HepG2 (cell line): Measurements from ENCODE around the gene CACNA1D. TPM values are rescaled to one million over a fixed set of nuclear protein-coding genes. Genes with fewer than 3 reads are reported as not detected.

Experiments used
- BRD4 ChIP-seq: sonication (generic); formaldehyde crosslinking; IDR thresholded peaks from 2 replicates; pipeline ENCODE4 v1.4.0; 2020; ENCODE audit warnings: missing genetic modification reagents
- EP300 ChIP-seq, 3 experiments: sonication (generic) in 1 of 3; formaldehyde crosslinking in 1 of 3; IDR thresholded peaks; 2 replicates each; pipeline versions ENCODE4 v1.5.1 to v1.6.1; 2011 to 2020; ENCODE audit warnings: low read depth in 2 of 3, low read length in 2 of 3, borderline replicate concordance in 1 of 3, improper control_type of control experiment in 1 of 3, mild to moderate bottlenecking in 1 of 3, missing genetic modification reagents in 1 of 3, moderate library complexity in 1 of 3
- FOSL1 ChIP-seq: sonication (generic); formaldehyde crosslinking; IDR thresholded peaks from 2 replicates; pipeline ENCODE4 v1.9.0; 2021; ENCODE audit warnings: missing genetic modification reagents, borderline replicate concordance
- GMEB2 ChIP-seq: IDR thresholded peaks from 2 replicates; pipeline ENCODE4 v1.6.1; 2016; ENCODE audit warnings: missing biosample characterization, missing genetic modification reagents, low read depth
- IKZF4 ChIP-seq: sonication (generic); formaldehyde crosslinking; IDR thresholded peaks from 2 replicates; pipeline ENCODE4 v1.5.1; 2020; ENCODE audit warnings: borderline replicate concordance, mild to moderate bottlenecking, low read depth, missing genetic modification reagents; ENCODE audit errors: not compliant biosample characterization
- LRRFIP1 ChIP-seq: sonication (generic); formaldehyde crosslinking; conservative IDR thresholded peaks from 2 replicates; pipeline ENCODE4 v1.4.0; 2020; ENCODE audit warnings: missing genetic modification reagents
- MATR3 ChIP-seq: sonication (generic); formaldehyde crosslinking; IDR thresholded peaks from 2 replicates; pipeline ENCODE4 v1.4.0; 2020; ENCODE audit warnings: missing genetic modification reagents
- SOX6 ChIP-seq, 2 experiments: fragments of 450-650 bp in 1 of 2; sonication (generic) in 1 of 2; formaldehyde crosslinking in 1 of 2; IDR thresholded peaks; 2 replicates each; pipeline versions ENCODE4 v1.4.0 to v1.6.1; 2017 to 2020; ENCODE audit warnings: antibody characterized with exemption in 1 of 2, mild to moderate bottlenecking in 1 of 2, missing genetic modification reagents in 1 of 2
- STAT5B ChIP-seq: sonication (generic); formaldehyde crosslinking; IDR thresholded peaks from 2 replicates; pipeline ENCODE4 v1.4.0; 2020; ENCODE audit warnings: missing genetic modification reagents
- ZBTB2 ChIP-seq: sonication (generic); formaldehyde crosslinking; IDR thresholded peaks from 2 replicates; pipeline ENCODE4 v1.8.0; 2022; ENCODE audit warnings: low read depth, missing genetic modification reagents
- ZBTB3 ChIP-seq: sonication (generic); formaldehyde crosslinking; IDR thresholded peaks from 2 replicates; pipeline ENCODE4 v1.4.0; 2020; ENCODE audit warnings: low read depth, mild to moderate bottlenecking, moderate library complexity, missing genetic modification reagents, borderline replicate concordance
- ZBTB42 ChIP-seq: sonication (generic); formaldehyde crosslinking; IDR thresholded peaks from 2 replicates; pipeline ENCODE4 v1.5.0; 2020; ENCODE audit warnings: mild to moderate bottlenecking, missing genetic modification reagents
- ZNF121 ChIP-seq: sonication (generic); formaldehyde crosslinking; IDR thresholded peaks from 2 replicates; pipeline ENCODE4 v1.5.0; 2020; ENCODE audit warnings: mild to moderate bottlenecking, missing genetic modification reagents
- polyA plus RNA-seq, 8 experiments: library from polyadenylated mRNA; depleted of rRNA in 3 of 8; stranded (reverse) in 7 of 8; unstranded in 1 of 8; fragments of >200 nt; fragmentation: Illumina TruSeq in 4 of 8; extraction: Trizol in 4 of 8; gene quantifications; 2 replicates each; pipeline versions ENCODE4 v1.2.1 to v1.2.3, GENCODE V29; 2011 to 2016; ENCODE audit warnings: low read depth in 4 of 8, missing spikeins in 1 of 8, mixed read lengths in 1 of 8; ENCODE audit not compliant: insufficient read depth in 1 of 8
- total RNA-seq, 5 experiments: library from RNA; depleted of rRNA; stranded (reverse); fragments of >200 nt; fragmentation: Illumina TruSeq; extraction: Trizol; gene quantifications; 2 replicates each; pipeline ENCODE4 v1.2.3, GENCODE V29; 2016; ENCODE audit warnings: low read depth in 1 of 5

CACNA1D gene
- total and polyA plus RNA-seq, 2 of the 13 experiments (the other 11 are each of a cell fraction or from before 2014, with no cell fraction given): 0.26 to 0.38 TPM

- TF ChIP-seq ZBTB2 (peak; percentile 66; the same call in 1 of the 2 replicates), MATR3 (CRISPR knock-in tag) (no peak), ZBTB3 (peak; percentile 77; the same call in 1 of the 2 replicates), IKZF4 (CRISPR knock-in tag) (no peak), FOSL1 (CRISPR knock-in tag) (no peak), STAT5B (CRISPR knock-in tag) (no peak), ZBTB42 (CRISPR knock-in tag) (no peak; the same call in 1 of the 2 replicates), BRD4 (peak; percentile 75), SOX6 (IDR thresholded peaks at IDR 0.05) (no peak), SOX6 (CRISPR knock-in tag; IDR thresholded peaks at IDR 0.05) (peak; percentile 58; the same call in 1 of the 2 replicates), ZNF121 (peak; percentile 93), EP300 (IDR thresholded peaks at IDR 0.05; ENCODE audit: low read depth in 2 of 2, low read length in 2 of 2) (peak in 1 of 2 experiments; percentile 64; a peak in 2 of 4 replicates), EP300 (CRISPR knock-in tag; IDR thresholded peaks at IDR 0.05; ENCODE audit: borderline replicate concordance) (no peak; the same call in 1 of the 2 replicates), GMEB2 (CRISPR knock-in tag) (0 out of 2 replicates have a peak, but pooled peaks have one; percentile 15), LRRFIP1 (CRISPR knock-in tag) (no peak)
Observed at GRCh38 chr3:53846134-53846850, 351.9 kb downstream of the CACNA1D start, which contains the start of the genes CHDH and IL17RB (continued).
